Stimulated activated CD8-positive, alpha-beta memory T cell treated with anti-CD3 and anti-CD28 coated beads, Interleukin-2, amount 100 ng/mL, for 1 hour (primary cell): ENCODE measurements around the gene KNG1.
A peak's percentile ranks its signal among the peaks of the same experiment; 100 is the strongest.
"Not testable (repeated sequence)": the region's sequence is repeated elsewhere in the genome, so short reads cannot be mapped to it uniquely, and the experiment has no call there.

Experiments used
- DNase-seq, 2 donors: peaks; one replicate each; pipeline ENCODE4 v3.0.0-alpha.2; 2020; ENCODE audit warnings: low read depth in 2 of 2

Gene KNG1

DNA sequence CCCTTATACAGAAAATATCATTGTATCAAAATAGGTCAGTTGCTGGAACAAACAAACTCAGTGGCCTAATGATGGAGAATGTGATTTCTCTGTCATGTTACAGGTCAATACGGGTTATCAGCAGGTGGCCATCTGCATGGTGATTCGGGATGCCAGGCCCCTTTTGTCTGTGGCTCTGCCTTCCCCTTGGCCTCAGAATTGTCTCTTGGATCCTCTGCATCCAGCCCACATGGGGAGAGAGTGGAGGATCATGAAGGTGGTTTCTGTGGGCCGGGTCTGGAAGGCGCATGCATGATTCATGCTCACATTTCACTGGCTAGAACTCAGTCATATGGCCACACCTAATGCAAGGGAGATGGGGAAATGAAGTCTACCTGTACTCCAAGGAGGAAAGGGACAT is 6.5 kb upstream of the KNG1 start:
- not testable (repeated sequence) for DNase-seq

GRCh38 chr3:186713499-186713898 is 3.7 kb upstream of the KNG1 start:
- DNase-seq, result no peak

DNA sequence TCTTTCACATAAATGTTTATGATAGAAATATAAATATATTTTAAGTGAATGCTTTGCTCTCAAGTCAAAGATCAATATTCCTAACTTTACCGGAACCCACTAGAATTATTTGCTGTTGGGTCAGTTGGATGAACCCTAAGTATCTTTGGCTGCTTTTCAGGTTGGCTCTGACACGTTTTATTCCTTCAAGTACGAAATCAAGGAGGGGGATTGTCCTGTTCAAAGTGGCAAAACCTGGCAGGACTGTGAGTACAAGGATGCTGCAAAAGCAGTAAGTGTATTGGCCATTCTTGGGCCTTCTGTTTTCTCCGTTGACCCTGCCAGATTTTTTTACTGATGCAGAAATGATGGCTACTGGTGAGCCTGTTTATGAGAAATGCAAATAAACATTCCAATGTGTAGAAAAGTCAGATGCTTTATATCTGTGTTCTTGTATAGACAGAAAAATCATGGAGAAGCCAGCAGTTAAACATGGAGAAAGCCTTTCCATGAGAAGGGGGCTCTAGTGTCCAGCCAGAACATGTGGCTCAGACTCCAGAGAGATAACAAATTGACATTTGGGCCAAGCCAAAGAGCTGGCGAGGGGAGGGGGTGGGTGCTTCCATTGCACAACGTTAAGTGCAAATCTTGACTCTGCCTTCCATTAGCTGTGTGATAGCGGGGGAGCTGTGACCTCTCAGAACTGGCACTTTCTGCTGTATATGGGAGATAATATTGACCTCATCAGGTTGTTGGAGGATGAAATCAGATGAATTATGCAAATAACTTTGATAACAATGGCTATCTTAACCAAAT is 3.0 kb downstream of the KNG1 start:
- DNase-seq, result no peak

DNA sequence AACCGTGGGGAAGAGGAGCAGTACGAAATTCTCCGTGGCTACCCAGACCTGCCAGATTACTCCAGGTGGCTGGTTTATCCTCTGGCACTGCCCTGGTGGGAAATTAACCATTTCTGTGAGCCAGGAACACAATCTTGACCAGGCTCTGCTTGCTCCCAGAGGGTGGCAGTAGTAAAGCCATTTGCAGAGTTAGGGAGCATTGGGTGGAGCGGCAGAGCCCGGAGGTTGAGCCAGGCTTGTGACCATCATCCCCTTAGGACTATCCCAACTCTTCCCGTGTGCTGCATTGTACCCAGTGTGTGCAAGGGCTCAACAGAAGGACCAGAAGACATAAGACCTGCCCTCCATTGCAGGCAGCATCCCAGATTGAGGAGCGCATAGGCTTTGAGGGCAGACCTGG is 5.3 kb downstream of the KNG1 start:
- no peak for DNase-seq

DNA sequence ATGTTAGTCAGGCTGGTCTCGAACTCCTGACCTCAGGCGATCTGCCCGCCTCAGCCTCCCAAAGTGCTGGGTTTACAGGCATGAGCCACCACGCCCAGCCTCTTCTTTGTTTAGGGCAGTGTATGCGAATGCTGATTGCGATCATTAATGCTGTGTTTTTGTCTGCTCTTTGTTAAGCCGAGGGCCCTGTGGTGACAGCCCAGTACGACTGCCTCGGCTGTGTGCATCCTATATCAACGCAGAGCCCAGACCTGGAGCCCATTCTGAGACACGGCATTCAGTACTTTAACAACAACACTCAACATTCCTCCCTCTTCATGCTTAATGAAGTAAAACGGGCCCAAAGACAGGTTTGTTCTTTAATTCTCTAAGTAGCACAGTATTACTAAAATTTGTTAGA is 7.8 kb downstream of the KNG1 start:
- no peak for DNase-seq

- DNase-seq, result no peak
Observed at GRCh38 chr3:186732169-186732766, 15.1 kb downstream of the KNG1 start.

- DNase-seq, result no peak
Observed at GRCh38 chr3:186742618-186743380, 25.6 kb downstream of the KNG1 start.

- no peak for DNase-seq
Observed at GRCh38 chr3:186743666-186744065, 26.5 kb downstream of the KNG1 start.

DNA sequence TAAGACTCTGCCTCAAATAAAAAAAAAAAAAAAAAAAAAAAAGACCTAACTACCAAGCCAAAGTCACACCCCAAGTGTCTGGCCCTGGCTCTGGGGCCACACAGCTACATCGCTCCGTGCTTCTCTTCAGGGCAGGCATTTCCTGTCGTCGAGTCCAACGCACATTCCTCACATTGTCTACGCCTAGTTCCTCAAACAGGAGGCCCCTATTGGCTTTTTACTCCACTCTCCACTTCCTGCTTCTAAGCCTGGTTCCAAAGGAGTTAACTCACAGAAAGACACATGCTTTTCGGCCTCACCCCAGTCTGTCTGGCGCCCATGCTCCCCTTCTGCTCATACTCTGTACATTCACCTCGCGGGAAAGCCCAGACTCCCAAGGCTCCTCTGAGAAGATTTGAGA is 28.8 kb downstream of the KNG1 start:
- DNase-seq, result no peak

- no peak for DNase-seq
Observed at GRCh38 chr3:186750316-186750715, 33.2 kb downstream of the KNG1 start.

DNA sequence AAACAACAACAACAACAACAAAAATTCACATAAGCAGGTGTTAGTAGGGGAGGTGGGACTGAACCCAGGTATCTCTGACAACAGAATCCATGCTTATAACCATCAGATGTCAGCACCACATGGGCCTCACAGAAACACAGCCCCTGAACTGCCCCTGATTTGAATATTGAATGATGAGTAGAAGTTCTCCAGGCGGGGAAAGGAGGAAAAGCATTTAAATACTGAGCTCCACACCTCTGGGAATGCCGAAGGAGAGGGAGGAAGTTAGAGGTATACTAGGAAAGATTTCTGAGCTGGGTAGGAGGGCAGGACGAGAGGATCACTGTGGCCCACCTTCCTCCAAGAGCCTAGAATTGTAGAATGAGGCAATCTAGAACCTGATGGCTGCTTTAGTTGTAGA is 34.3 kb downstream of the KNG1 start:
- no peak for DNase-seq

DNA sequence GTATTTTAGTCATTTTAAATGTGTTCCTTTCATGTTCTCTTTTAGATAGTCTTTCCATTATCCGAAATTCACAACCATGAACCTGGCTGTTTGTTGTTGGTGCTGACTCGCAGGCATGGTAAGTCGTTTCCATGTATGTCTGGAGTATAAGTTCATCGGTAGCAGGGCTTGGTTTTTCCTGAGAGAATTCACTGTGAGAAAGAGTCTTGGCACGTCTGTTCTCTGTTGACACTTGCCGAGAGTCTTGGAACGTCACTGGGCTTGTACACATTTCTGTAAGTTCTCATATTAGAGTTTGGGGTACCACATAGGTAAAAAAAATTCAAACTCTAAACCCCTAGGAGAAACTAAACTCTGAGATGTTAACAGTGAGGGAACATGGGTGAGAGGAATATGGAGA is 36.8 kb downstream of the KNG1 start:
- DNase-seq, result no peak

DNA sequence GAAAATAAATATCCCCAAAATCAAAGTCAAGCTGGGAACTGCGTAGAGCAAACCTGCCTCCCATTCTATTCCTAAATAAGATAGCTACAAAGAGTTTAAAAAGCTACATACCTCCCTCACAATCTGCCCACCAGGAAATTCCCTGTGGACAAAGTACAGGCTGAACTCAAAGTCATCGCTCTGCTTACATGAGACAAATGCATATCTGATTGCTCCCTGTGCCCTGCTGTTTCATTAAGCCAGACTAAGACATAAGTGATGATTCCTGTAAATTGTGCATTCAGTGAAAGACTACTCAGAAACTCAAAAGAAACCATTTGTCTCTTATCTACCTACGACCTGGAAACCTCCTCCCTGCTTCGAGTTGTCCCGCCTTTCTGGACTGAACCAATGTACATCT is 37.7 kb downstream of the KNG1 start:
- DNase-seq, result no peak

DNA sequence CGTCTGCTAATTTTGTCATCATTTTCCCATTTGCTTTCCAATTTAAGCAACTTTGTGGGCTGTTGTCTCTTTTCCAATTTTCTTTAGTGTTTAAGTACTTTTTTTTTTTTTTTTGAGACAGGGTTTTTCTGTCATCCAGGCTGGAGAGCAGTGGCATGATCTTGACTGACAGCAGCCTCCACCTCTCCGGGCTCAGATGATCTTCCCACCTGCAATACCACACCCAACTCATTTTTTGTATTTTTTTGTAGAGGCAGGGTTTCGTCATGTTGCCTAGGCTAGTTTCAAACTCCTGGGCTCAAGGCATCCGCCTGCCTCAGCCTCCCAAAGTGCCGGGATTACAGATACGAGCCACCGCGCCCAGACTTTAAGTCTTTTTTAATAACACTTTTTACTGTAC is 40.1 kb downstream of the KNG1 start:
- DNase-seq, result no peak

DNA sequence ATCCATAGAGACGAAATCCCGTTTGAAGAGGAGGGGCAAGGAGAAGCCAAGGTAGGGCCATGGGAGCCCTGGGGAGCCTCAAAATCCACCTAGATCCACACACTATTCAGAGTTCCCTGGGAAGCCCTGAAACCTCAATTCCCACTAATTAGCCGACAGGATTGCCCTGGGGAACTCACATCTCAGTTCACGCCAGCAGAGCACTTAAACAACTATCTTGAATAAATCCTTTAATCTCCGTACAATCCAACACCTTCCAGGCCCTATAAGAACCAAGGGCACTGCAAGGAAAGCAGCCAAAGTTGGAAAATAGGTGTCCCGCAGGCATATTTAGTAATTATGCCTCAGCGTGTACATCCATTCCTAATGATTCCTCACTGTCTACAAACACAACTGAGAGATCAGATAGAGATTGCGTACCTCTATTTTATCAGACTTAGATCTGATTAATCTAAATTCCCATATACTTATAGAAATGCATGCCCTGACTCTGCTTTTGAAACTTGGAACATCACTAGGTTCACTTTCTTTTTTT is 40.6 kb downstream of the KNG1 start:
- DNase-seq, result no peak

DNA sequence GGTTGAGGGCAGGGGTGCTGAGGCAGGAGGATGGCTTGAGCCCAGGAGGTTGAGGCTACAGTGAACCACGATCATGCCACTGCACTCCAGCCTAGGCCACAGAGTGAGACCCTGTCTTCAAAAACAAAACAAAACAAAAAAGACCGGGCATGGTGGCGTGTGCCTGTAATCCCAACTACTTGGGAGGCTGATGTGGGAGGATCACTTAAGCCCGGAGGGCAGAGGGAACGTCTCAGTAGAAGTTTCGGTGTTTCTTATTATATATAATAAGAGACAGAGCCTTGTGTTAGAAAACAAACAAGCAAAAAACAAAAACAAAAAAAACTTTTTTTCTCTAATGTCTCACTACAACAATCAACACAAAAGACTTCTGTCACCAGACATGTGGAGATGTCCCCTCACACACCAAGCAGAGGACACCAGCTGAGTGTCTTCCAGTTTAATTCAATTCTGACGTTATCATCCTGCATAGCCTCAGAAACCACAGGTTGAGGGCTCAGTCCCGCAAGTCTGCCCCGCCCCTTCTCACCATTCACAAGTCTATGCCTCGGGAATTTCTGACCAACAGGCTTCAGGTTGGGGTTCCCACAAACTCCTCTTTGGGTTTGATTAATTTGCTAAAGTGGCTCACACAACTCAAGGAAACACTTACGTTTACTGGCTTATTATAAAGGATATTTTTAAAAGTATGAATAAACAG is 42.2 kb downstream of the KNG1 start:
- no peak for DNase-seq

DNA sequence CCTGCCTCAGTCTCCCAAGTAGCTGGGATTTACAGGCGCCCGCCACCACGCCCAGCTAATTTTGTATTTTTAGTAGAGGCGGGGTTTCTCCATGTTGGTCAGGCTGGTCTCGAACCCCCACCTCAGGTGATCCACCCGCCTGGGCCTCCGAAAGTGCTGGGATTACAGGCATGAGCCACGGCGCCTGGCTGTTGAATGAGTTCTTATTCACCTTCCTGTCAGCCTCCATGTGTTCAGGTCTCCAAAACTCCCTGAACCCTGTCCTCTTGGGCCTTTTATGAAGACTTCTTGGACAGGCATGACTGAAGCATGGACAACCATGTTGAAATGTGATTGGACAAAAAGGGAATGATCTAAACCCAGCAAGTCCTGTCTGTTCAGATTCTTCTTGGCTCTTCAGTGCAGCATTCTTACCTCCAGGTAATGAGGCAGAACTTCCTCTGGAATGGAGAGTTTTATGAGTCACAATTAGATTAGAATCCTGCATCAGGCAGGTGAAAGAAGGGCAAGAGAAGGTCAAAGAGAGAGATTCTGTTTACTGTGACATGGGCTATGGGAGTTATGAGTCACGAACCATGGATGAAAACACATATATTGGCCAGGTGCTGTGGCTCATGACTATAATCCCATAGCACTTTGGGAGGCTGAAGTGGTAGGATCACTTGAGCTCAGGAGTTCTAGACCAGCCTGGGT is 43.1 kb downstream of the KNG1 start:
- DNase-seq, result no peak

DNA sequence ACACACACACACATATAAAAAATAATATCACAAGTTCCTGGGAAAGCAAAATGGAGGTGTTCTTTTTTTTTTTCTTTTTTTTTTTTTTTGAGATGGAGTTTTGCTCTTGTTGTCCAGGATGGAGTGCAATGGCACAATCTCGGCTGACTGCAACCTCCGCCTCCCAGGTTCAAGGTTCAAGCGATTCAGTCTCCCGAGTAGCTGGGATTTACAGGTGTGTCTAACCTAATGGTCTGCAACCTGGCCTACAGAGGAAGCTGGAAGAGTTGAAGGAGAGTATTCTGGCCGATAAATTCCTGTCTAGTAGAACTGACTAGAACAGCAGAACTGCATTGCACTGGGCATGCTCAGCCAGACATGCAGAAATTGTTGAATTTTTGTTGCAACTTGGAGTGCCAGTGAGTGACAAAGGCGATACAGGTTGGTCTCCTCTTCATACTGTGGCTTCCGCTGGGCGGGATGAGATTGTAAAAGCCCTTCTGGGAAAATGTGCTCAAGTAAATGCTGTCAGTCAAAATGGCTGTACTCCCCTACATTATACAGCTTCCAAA is 43.8 kb downstream of the KNG1 start:
- no peak for DNase-seq

DNA sequence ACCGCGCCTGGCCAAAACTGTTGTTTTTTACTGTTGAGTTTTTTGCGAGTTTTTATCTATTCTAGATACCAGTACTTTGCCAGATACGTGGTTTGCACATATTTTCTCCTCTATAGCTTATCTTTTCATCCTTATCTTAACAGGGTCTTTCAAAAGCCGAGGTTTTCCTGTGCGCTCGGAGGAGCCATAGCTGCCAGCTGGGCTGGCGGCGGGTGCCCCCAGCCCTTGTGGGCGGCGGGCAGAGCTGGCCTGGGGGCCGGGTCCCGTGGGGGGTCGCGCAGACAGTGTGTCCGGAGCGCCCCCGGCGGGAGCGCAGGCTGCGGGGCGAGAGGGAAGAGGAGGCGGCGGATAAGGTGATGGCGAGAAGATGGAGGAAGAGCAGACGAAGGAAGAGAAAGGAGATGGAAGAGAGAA is 55.1 kb downstream of the KNG1 start:
- no peak for DNase-seq

GRCh38 chr3:186772701-186773417 is 55.7 kb downstream of the KNG1 start:
- DNase-seq, result peak; percentile 35 to 41
